Sigmoid colon (tissue), 7 donors: Measurements from ENCODE around the gene COLEC12. TPM values are rescaled to one million over a fixed set of nuclear protein-coding genes. Genes with fewer than 3 reads are reported as not detected.

ENCODE experiments used
- DNase-seq: peaks from one replicate; pipeline ENCODE4 v3.0.0-alpha.2; 2019
- H3K27ac ChIP-seq, 4 donors: fragments of 200-600 bp; sonication (generic); one replicate each; pipeline ENCODE4 v1.5.1; 2016 to 2019; ENCODE audit warnings: mild to moderate bottlenecking in 1 of 4
- H3K27me3 ChIP-seq, 3 donors: fragments of 200-600 bp; sonication (generic); one replicate each; pipeline ENCODE4 v1.5.1; 2019; ENCODE audit warnings: mild to moderate bottlenecking in 1 of 3
- H3K36me3 ChIP-seq, 4 donors: fragments of 200-600 bp; sonication (generic); one replicate each; pipeline ENCODE4 v1.5.1; 2016 to 2019
- H3K4me1 ChIP-seq, 4 donors: fragments of 200-600 bp; sonication (generic); one replicate each; pipeline ENCODE4 v1.5.1; 2017 to 2019
- H3K4me3 ChIP-seq, 4 donors: fragments of 200-600 bp; sonication (generic); one replicate each; pipeline ENCODE4 v1.5.1; 2017 to 2019; ENCODE audit warnings: mild to moderate bottlenecking in 2 of 4, moderate library complexity in 1 of 4
- H3K9me3 ChIP-seq, 4 donors: fragments of 200-600 bp in 3 of 4; sonication (generic) in 3 of 4; one replicate each; pipeline versions ENCODE4 v1.5.1 to v1.6.1; 2013 to 2019
- CTCF ChIP-seq, 4 experiments: fragments of 450-650 bp in 3 of 4; fragments of 200-600 bp in 1 of 4; IDR thresholded peaks; one replicate each; pipeline ENCODE4 v1.5.1; 2016 to 2019; ENCODE audit warnings: antibody characterized with exemption in 4 of 4, mild to moderate bottlenecking in 3 of 4, moderate library complexity in 2 of 4
- EP300 ChIP-seq, 4 donors: sonication (generic); formaldehyde crosslinking; IDR thresholded peaks; one replicate each; pipeline ENCODE4 v1.6.1; 2017; ENCODE audit warnings: antibody characterized with exemption in 4 of 4
- POLR2A ChIP-seq, 2 donors: fragments of 450-650 bp; IDR thresholded peaks; one replicate each; pipeline ENCODE4 v1.6.1; 2016; ENCODE audit warnings: antibody characterized with exemption in 2 of 2, mild to moderate bottlenecking in 2 of 2, moderate library complexity in 2 of 2
- POLR2AphosphoS5 ChIP-seq, 4 donors: sonication (generic); formaldehyde crosslinking; IDR thresholded peaks; one replicate each; pipeline ENCODE4 v1.6.1; 2017; ENCODE audit warnings: antibody characterized with exemption in 4 of 4
- WGBS, 2 donors: extraction: QIAGEN DNeasy Blood & Tissue Kit; methylation state at CpG; one replicate each; pipeline ENCODE4 v1.1.7; 2013; 5-methylcytosine and 5-hydroxymethylcytosine counted together
- intact Hi-C: fragments of 100-400 bp; cut with DNase I; formaldehyde crosslinking; loops from one replicate; pipeline ENCODE4 v1.15.1; 2023
- polyA plus RNA-seq, 3 donors: library from polyadenylated mRNA; stranded (reverse); fragments of 200-250 nt; gene quantifications; one replicate each; pipeline ENCODE4 v1.2.3, GENCODE V29; 2013
- total RNA-seq, 4 donors: library from RNA; depleted of rRNA; stranded (reverse); fragments of >200 nt; gene quantifications; one replicate each; pipeline ENCODE4 v1.1.0, GENCODE V29; 2016
- donor health status: healthy with polysubstance abuse.
- donor health status: Bipolar disorder and iron deficiency.
- donor health status: healthy.

Gene COLEC12
- total and polyA plus RNA-seq, 7 donors = 0.69 to 24.7 (median 15.9) TPM

GRCh38 chr18:318791-319291 lies 181.7 kb downstream of the COLEC12 start:
- no peak for DNase-seq

GRCh38 chr18:317618-318017 lies 182.9 kb downstream of the COLEC12 start:
- intact Hi-C loops = no loop called here
- no peaks in the 10 kb centered on the region for H3K27me3 ChIP-seq
- H3K36me3 ChIP-seq = no peaks in the 10 kb centered on the region
- no peak overlapping the region for H3K4me3 ChIP-seq
- 94 to 95% methylated on average over 4 to 6 of the region's 6 CpGs for whole genome bisulfite sequencing, 2 donors
- TF ChIP-seq POLR2A (IDR thresholded peaks at IDR 0.05) = no peak
- no peak for TF ChIP-seq CTCF (IDR thresholded peaks at IDR 0.05)
- no peak for TF ChIP-seq EP300 (IDR thresholded peaks at IDR 0.05)
- no peak for TF ChIP-seq POLR2AphosphoS5 (IDR thresholded peaks at IDR 0.05)
- no peak overlapping the region for H3K27ac ChIP-seq
- peaks cover 0 to 13% (median 10%) of the 10 kb centered on the region in 4 donors for H3K4me1 ChIP-seq
- DNase-seq = no peak
- H3K9me3 ChIP-seq = no peaks in the 10 kb centered on the region

More at GRCh38 chr18:318791-319291, 181.7 kb downstream of the COLEC12 start:
- H3K36me3 ChIP-seq = no peaks in the 10 kb centered on the region
- H3K27ac ChIP-seq = no peak overlapping the region
- peaks cover 0 to 26% (median 20%) of the 10 kb centered on the region in 4 donors for H3K4me1 ChIP-seq
- intact Hi-C loops = no loop called here
- H3K27me3 ChIP-seq = no peaks in the 10 kb centered on the region
- no peaks in the 10 kb centered on the region for H3K9me3 ChIP-seq
- no peak for TF ChIP-seq EP300 (IDR thresholded peaks at IDR 0.05)
- no peak for TF ChIP-seq CTCF (IDR thresholded peaks at IDR 0.05)
- no peak for TF ChIP-seq POLR2A (IDR thresholded peaks at IDR 0.05)
- H3K4me3 ChIP-seq = no peak overlapping the region
- WGBS, 2 donors = 85 to 87% methylated on average over 9 of the region's 9 CpGs

GRCh38 chr18:316393-316792 lies 184.1 kb downstream of the COLEC12 start:
- Histone ChIP-seq H3K9me3 (no peaks in the 10 kb centered on the region), H3K36me3 (no peaks in the 10 kb centered on the region), H3K27ac (no peak overlapping the region), H3K4me3 (no peak overlapping the region), H3K27me3 (no peaks in the 10 kb centered on the region), H3K4me1 (peaks cover 0 to 1% (median under 1%) of the 10 kb centered on the region in 4 donors)
- DNase-seq = no peak
- intact Hi-C loops = no loop called here
- TF ChIP-seq POLR2A (IDR thresholded peaks at IDR 0.05) (no peak), CTCF (IDR thresholded peaks at IDR 0.05) (no peak), POLR2AphosphoS5 (IDR thresholded peaks at IDR 0.05) (no peak), EP300 (IDR thresholded peaks at IDR 0.05) (no peak)
- WGBS, 2 donors = 78 to 87% methylated on average over 8 of the region's 8 CpGs

- Histone ChIP-seq H3K9me3 (peaks cover 0 to 2% (median 0%) of the 10 kb centered on the region in 4 donors), H3K36me3 (no peaks in the 10 kb centered on the region), H3K27me3 (no peaks in the 10 kb centered on the region), H3K4me3 (no peak overlapping the region), H3K4me1 (no peaks in the 10 kb centered on the region), H3K27ac (no peak overlapping the region)
- intact Hi-C loops = no loop called here
- no peak for TF ChIP-seq CTCF (IDR thresholded peaks at IDR 0.05)
- TF ChIP-seq POLR2A (IDR thresholded peaks at IDR 0.05) = no peak
- no peak for TF ChIP-seq POLR2AphosphoS5 (IDR thresholded peaks at IDR 0.05)
- TF ChIP-seq EP300 (IDR thresholded peaks at IDR 0.05) = no peak
- no peak for DNase-seq
These were observed 186.6 kb downstream of the COLEC12 start for GRCh38 chr18:313931-314330.

GRCh38 chr18:312415-312814 lies 188.1 kb downstream of the COLEC12 start:
- no peak overlapping the region for H3K4me3 ChIP-seq
- intact Hi-C loops = no loop called here
- H3K9me3 ChIP-seq = peaks cover 0 to 2% (median 0%) of the 10 kb centered on the region in 4 donors
- DNase-seq = no peak
- TF ChIP-seq EP300 (IDR thresholded peaks at IDR 0.05) = no peak
- no peak for TF ChIP-seq CTCF (IDR thresholded peaks at IDR 0.05)
- no peak for TF ChIP-seq POLR2A (IDR thresholded peaks at IDR 0.05)
- TF ChIP-seq POLR2AphosphoS5 (IDR thresholded peaks at IDR 0.05) = no peak
- 69 to 84% methylated on average over 4 of the region's 4 CpGs for WGBS, 2 donors
- no peaks in the 10 kb centered on the region for H3K36me3 ChIP-seq
- H3K27ac ChIP-seq = no peak overlapping the region
- H3K27me3 ChIP-seq = no peaks in the 10 kb centered on the region
- H3K4me1 ChIP-seq = no peaks in the 10 kb centered on the region
